Fibroblast of villous mesenchyme (primary cell): ENCODE measurements around the gene ACAD9. TPM values are rescaled to one million over a fixed set of nuclear protein-coding genes. Genes with fewer than 3 reads are reported as not detected.
A peak's percentile ranks its signal among the peaks of the same experiment; 100 is the strongest.

Experiments
- DNase-seq: peaks from one replicate; pipeline ENCODE4 v3.0.0-alpha.2; 2010; ENCODE audit warnings: low read depth
- H3K4me3 ChIP-seq: 2 replicates; pipeline ENCODE4 v1.5.1; 2011; ENCODE audit warnings: low read depth, mild to moderate bottlenecking, low read length
- total RNA-seq: library from RNA; depleted of rRNA; stranded (reverse); fragments of >200 nt; gene quantifications from 2 replicates; pipeline ENCODE4 v1.2.3, GENCODE V29; 2012
- TF ChIP-seq, protein P1 (sequence below): IDR thresholded peaks from 2 replicates; pipeline ENCODE4 v1.5.1; 2012; ENCODE audit warnings: low read depth, mild to moderate bottlenecking, low read length; ENCODE audit not compliant: insufficient read depth

The ACAD9 gene
- total RNA-seq, 1 donor, result 35.8 TPM

DNA sequence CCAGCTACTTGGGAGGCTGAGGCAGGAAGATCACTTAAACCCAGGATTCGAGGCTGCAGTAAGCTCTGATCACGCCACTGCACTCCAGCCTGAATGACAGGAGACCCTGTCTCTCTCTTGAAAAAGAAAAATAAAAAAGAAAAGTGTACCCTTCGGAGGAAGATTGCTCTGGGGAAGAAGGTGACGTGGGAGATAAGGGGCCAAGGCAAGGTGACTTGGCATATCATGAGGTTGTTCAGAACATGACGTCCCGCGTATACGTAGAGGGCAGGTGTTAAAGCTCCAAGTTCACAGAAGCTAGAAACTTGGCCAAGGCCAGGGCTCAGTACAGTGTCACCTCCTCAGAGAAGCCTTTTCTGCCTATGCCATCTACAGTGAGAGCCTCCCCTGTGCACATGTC lies 6.7 kb upstream of the ACAD9 start:
- no peak overlapping the region for H3K4me3 ChIP-seq
- DNase-seq, result no peak
- TF ChIP-seq, protein P1, sequence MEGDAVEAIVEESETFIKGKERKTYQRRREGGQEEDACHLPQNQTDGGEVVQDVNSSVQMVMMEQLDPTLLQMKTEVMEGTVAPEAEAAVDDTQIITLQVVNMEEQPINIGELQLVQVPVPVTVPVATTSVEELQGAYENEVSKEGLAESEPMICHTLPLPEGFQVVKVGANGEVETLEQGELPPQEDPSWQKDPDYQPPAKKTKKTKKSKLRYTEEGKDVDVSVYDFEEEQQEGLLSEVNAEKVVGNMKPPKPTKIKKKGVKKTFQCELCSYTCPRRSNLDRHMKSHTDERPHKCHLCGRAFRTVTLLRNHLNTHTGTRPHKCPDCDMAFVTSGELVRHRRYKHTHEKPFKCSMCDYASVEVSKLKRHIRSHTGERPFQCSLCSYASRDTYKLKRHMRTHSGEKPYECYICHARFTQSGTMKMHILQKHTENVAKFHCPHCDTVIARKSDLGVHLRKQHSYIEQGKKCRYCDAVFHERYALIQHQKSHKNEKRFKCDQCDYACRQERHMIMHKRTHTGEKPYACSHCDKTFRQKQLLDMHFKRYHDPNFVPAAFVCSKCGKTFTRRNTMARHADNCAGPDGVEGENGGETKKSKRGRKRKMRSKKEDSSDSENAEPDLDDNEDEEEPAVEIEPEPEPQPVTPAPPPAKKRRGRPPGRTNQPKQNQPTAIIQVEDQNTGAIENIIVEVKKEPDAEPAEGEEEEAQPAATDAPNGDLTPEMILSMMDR, result no peak

DNA sequence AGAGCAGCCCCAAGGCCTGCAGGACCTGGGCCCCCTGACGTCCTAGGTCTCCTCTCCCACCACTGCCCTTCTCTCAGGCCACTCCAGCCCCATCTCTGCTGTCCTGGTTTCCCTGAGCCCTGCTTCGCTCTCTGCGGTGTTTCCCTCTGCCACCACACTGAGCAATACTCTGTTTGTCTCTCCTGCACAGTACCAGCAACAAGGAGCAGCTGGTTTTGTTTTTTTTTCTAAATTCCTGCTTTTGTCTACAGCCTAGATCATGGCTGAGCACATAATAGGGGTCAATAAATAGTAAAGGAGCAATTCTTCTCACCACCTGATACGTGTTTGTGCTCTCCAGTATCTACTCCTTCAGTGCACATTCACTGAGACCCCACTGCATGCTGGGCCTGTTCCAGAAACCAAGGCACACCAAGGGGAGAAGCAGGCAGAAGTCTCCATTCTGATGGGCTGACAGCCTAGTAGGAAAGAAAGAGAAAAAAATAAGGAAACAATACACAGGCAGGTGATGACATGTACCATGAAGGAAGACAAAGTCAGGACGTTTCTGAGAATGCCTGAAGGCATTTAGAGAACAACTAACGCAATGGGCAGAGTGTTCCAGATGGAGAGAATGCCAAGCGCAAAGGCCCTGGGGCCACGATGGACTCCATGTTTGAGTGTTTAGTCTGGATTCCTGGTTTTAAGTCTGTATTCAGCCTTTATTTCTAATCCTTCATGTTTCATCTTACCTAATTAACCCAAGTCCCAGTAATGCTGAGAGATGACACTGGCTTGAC lies 6.0 kb upstream of the ACAD9 start:
- no peak overlapping the region for H3K4me3 ChIP-seq
- TF ChIP-seq, protein P1, result no peak
- no peak for DNase-seq

DNA sequence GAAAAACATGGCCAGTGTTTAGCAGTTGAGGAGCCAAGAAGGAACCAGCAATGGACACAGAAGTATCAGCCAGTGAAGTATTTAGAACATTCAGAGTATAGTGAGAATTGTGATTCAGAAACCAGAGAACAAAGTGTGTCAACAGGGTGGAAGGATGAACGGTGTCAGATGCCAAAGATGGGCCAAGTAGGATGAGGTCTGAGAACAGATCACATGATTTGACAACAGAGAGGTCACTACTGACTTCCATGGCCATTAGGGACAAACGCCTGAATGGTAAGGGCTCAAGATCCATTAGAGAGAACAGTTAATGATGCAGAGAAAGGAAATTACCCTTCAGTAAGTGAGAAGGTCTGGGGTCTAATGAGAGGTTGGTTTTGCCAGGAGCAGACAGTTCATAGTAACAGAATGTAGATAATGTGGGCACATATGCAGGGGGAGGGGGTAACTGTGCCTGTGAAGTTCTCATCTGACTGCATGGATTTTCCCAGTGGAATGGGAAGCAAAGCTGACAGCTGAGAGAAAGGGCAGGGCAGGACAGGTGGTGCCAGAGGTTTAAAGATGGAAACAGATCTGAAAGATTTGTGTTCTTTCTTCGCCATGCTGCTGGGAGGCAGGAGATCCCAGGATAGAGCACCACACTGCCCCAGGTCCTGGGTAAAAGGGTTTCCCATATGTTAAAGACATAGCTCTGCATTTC lies 4.8 kb upstream of the ACAD9 start:
- TF ChIP-seq, protein P1, result no peak
- H3K4me3 ChIP-seq, result no peak overlapping the region
- DNase-seq, result no peak

DNA sequence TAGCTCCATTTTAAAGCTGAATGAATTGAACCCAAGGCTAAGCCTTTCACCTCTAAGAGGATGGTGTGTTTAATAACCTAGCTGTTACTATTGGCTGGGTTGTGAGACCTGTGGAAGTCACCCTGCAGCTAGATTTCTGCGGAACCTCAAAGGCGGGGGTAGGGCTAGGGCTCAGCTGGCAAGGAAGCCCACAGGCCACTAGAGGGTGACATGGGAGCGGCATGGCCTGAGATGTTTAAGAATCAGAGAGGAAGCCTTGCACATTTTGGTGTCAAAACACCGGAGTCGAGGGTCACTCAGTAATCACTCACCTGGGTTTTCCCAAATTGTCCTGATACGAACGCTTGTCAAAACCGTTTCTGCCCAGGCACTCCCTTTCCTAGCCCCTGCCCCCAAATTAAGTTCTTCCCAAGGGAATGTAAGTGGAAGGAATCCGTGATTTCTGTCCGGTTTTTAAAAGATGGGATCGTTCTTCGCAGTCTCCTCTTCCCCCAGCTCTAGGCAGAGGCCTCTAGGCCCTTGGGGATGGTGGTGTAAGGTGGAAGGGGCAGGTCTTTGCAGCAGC lies 3.8 kb upstream of the ACAD9 start:
- DNase-seq, result no peak
- TF ChIP-seq, protein P1, result peak; percentile 57
- H3K4me3 ChIP-seq, result no peak overlapping the region

DNA sequence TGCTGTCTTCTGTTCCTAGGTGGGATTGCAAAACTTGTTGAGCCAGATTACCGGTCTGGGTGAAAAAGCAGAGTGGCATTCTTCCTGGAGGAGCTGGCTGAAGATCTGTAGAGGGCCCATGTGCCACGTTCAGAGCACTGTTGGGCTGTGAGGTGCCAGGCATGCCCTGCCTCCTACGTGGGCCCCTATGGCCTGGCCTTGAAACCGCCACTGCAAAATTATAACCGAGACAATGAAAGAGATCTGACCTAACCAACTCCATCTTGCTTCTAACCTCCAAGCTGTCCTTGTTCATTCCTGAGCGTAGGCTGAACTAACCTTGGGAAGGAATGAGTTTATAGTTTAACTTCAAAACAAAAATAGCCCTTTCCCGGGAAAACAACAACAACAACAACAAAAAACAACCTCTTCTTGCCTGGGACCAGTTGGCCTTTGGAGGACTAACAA lies 1.4 kb upstream of the ACAD9 start:
- DNase-seq, result no peak
- H3K4me3 ChIP-seq, result peak overlapping the region; percentile 80
- TF ChIP-seq, protein P1, result no peak

DNA sequence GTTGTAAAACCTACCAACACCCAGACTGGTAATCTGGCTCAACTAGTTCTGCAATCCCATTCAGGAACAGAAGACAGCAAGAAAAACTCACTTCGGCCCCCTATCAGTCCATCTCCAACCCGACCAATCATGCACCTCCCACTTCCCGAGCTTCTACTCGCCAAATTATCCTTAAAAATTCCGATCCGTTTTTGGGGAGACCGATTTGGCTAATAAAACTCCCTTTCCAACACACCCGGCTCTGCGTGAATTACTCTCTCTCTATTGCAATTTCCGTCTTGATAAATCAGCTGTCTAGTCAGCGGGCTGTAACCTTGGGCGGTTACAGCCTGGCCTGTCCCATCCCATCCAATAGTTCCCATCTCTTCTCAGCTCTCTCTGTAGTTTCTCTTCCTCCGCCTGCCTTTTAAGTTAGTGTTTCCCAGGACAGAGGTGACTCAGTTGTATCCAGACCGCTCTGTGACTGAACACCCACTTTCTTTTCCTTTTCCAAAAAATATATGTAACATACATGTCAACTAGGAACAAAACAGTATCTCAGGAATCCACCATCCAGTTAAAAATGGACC lies 780 bp upstream of the ACAD9 start:
- peak overlapping the region; percentile 80 for H3K4me3 ChIP-seq
- TF ChIP-seq, protein P1, result no peak
- DNase-seq, result peak; percentile 76
